GM23338 (cell line): ENCODE measurements around the gene LRRFIP1. TPM values are rescaled to one million over a fixed set of nuclear protein-coding genes. Genes with fewer than 3 reads are reported as not detected.

Source experiments
- ATAC-seq: fragments of 200-7000 bp; cut with Tn5 transposase; 3 replicates; pipeline ENCODE4 v1.9.1; 2020
- DNase-seq: peaks from one replicate; pipeline ENCODE4 v3.0.0-alpha.2; 2015; ENCODE audit warnings: low spot score
- H2AFZ ChIP-seq: fragments of 200-600 bp; sonication (generic); 2 replicates; pipeline ENCODE4 v1.8.0; 2016; ENCODE audit warnings: antibody characterized with exemption, mild to moderate bottlenecking, moderate library complexity
- H3F3A ChIP-seq: fragments of 200-600 bp; sonication (generic); replicated peaks from 2 replicates; pipeline ENCODE4 v1.8.0; 2017; ENCODE audit warnings: antibody characterized with exemption, mixed run types, low read depth
- H3K27ac ChIP-seq: fragments of 200-600 bp; sonication (generic); 2 replicates; pipeline ENCODE4 v1.6.1; 2016; ENCODE audit warnings: low read depth
- H3K27me3 ChIP-seq: fragments of 200-600 bp; sonication (generic); 2 replicates; pipeline ENCODE4 v1.8.0; 2016; ENCODE audit warnings: mild to moderate bottlenecking, mixed run types, moderate library complexity; ENCODE audit not compliant: insufficient read depth
- H3K36me3 ChIP-seq: fragments of 200-600 bp; sonication (generic); 2 replicates; pipeline ENCODE4 v1.8.0; 2016; ENCODE audit warnings: mild to moderate bottlenecking; ENCODE audit not compliant: insufficient read depth
- H3K4me1 ChIP-seq: fragments of 200-600 bp; sonication (generic); 2 replicates; pipeline ENCODE4 v1.8.0; 2016; ENCODE audit warnings: mild to moderate bottlenecking, moderate library complexity; ENCODE audit not compliant: insufficient read depth
- H3K4me2 ChIP-seq: fragments of 200-600 bp; sonication (generic); 2 replicates; pipeline ENCODE4 v1.7.1; 2017; ENCODE audit warnings: mixed run types
- H3K4me3 ChIP-seq: fragments of 200-600 bp; sonication (generic); 2 replicates; pipeline ENCODE4 v1.6.1; 2016; ENCODE audit warnings: mixed run types
- H3K79me2 ChIP-seq: fragments of 200-600 bp; sonication (generic); replicated peaks from 2 replicates; pipeline ENCODE4 v1.8.0; 2017; ENCODE audit warnings: mild to moderate bottlenecking; ENCODE audit not compliant: insufficient read depth
- H3K9me2 ChIP-seq: fragments of 200-600 bp; sonication (generic); 2 replicates; pipeline ENCODE4 v1.8.0; 2017; ENCODE audit not compliant: insufficient read depth
- H4K20me1 ChIP-seq: fragments of 200-600 bp; sonication (generic); replicated peaks from 2 replicates; pipeline ENCODE4 v1.8.0; 2017; ENCODE audit warnings: mild to moderate bottlenecking; ENCODE audit not compliant: insufficient read depth
- H3K27ac Mint-ChIP-seq: 2 replicates; pipeline ENCODE4 v1.8.0; 2020; ENCODE audit warnings: inconsistent platforms, mild to moderate bottlenecking, moderate library complexity, mixed read lengths
- H3K27me3 Mint-ChIP-seq: 3 replicates; pipeline ENCODE4 v1.8.0; 2022; ENCODE audit warnings: low read depth, mild to moderate bottlenecking, moderate library complexity, mixed read lengths, inconsistent platforms; ENCODE audit not compliant: insufficient read depth, poor library complexity
- H3K36me3 Mint-ChIP-seq: 3 replicates; pipeline ENCODE4 v1.8.0; 2021; ENCODE audit warnings: low read depth, mild to moderate bottlenecking, inconsistent platforms, moderate library complexity, mixed read lengths
- H3K4me1 Mint-ChIP-seq: 3 replicates; pipeline ENCODE4 v1.8.0; 2020; ENCODE audit warnings: mild to moderate bottlenecking, inconsistent platforms, mixed read lengths
- H3K4me3 Mint-ChIP-seq: 3 replicates; pipeline ENCODE4 v1.8.0; 2021; ENCODE audit warnings: moderate library complexity, mild to moderate bottlenecking, inconsistent platforms, mixed read lengths
- H3K9me3 Mint-ChIP-seq: 3 replicates; pipeline ENCODE4 v1.8.0; 2020; ENCODE audit warnings: moderate library complexity, mild to moderate bottlenecking, inconsistent platforms, mixed read lengths
- CTCF ChIP-seq, 2 experiments: fragments of 200-600 bp in 1 of 2; sonication (generic) in 1 of 2; conservative IDR thresholded peaks; 2 replicates each; pipeline versions ENCODE4 v1.5.1 to v1.6.1; 2016 to 2017; ENCODE audit warnings: antibody characterized with exemption in 2 of 2, low read depth in 2 of 2, mild to moderate bottlenecking in 2 of 2, moderate library complexity in 1 of 2
- EZH2 ChIP-seq: fragments of 200-600 bp; sonication (generic); IDR thresholded peaks from one replicate; pipeline ENCODE4 v1.8.0; 2017; ENCODE audit warnings: antibody characterized with exemption, mild to moderate bottlenecking, low read depth; ENCODE audit not compliant: unreplicated experiment
- JUNB ChIP-seq: IDR thresholded peaks from one replicate; pipeline ENCODE4 v1.6.1; 2016; ENCODE audit warnings: antibody characterized with exemption; ENCODE audit not compliant: unreplicated experiment
- POLR2AphosphoS5 ChIP-seq: IDR thresholded peaks from 2 replicates; pipeline ENCODE4 v1.6.1; 2016; ENCODE audit warnings: antibody characterized with exemption, low read depth
- REST ChIP-seq: IDR thresholded peaks from one replicate; pipeline ENCODE4 v1.6.1; 2018; ENCODE audit warnings: antibody characterized with exemption; ENCODE audit not compliant: unreplicated experiment
- ZNF114 ChIP-seq: fragments of 250-450 bp; sonication (Bioruptor Pico); IDR thresholded peaks from 2 replicates; pipeline ENCODE4 v1.5.0; 2020; ENCODE audit warnings: mild to moderate bottlenecking, moderate library complexity
- polyA plus RNA-seq: library from polyadenylated mRNA; unstranded; fragments of >200 nt; fragmentation: Nextera tagmentation; extraction: Ambion mirVana; gene quantifications from 2 replicates; pipeline ENCODE4 v1.2.1, GENCODE V29; 2016
- total RNA-seq: library from RNA; depleted of rRNA; stranded (reverse); fragments of >200 nt; shearing (Covaris generic); gene quantifications from 2 replicates; pipeline ENCODE4 v1.2.3, GENCODE V29; 2014
- TF ChIP-seq, protein P1 (sequence below): IDR thresholded peaks from 2 replicates; pipeline ENCODE4 v1.6.1; 2016; ENCODE audit warnings: antibody characterized with exemption

Gene LRRFIP1
- total and polyA plus RNA-seq, 2 experiments from 2014 or later: 59.6 to 178 TPM

GRCh38 chr2:237652181-237652580 lies 24.8 kb downstream of the LRRFIP1 start:
- DNase-seq (no peak), ATAC-seq (no peak)
- H3K4me2 ChIP-seq: no peak overlapping the region
- Mint-ChIP-seq H3K9me3 (peaks cover 8% of the 10 kb centered on the region; the same call in 2 of the 3 replicates), H3K27ac (no peak overlapping the region), H3K4me3 (no peak overlapping the region), H3K36me3 (peaks cover 30% of the 10 kb centered on the region), H3K4me1 (no peaks in the 10 kb centered on the region; the same call in 2 of the 3 replicates), H3K27me3 (peaks cover 3% of the 10 kb centered on the region)
- H2AFZ ChIP-seq: no peak overlapping the region
- 0 out of 2 replicates have a peak, but pooled peaks cover 3% of the 10 kb centered on the region for H3K36me3 ChIP-seq
- no peaks in the 10 kb centered on the region for H3K9me2 ChIP-seq
- H3K79me2 ChIP-seq: peaks cover 4% of the 10 kb centered on the region; the same call in 1 of the 2 replicates
- no peaks in the 10 kb centered on the region for H3K4me1 ChIP-seq
- no peak for TF ChIP-seq JUNB
- TF ChIP-seq POLR2AphosphoS5: no peak
- no peak for TF ChIP-seq ZNF114
- no peak; a peak in 1 of 4 replicates for TF ChIP-seq CTCF (conservative IDR thresholded peaks at IDR 0.05; ENCODE audit: low read depth in 2 of 2)
- TF ChIP-seq, protein P1, sequence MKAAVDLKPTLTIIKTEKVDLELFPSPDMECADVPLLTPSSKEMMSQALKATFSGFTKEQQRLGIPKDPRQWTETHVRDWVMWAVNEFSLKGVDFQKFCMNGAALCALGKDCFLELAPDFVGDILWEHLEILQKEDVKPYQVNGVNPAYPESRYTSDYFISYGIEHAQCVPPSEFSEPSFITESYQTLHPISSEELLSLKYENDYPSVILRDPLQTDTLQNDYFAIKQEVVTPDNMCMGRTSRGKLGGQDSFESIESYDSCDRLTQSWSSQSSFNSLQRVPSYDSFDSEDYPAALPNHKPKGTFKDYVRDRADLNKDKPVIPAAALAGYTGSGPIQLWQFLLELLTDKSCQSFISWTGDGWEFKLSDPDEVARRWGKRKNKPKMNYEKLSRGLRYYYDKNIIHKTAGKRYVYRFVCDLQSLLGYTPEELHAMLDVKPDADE: no peak
- TF ChIP-seq EZH2: no peak
- no peaks in the 10 kb centered on the region for H4K20me1 ChIP-seq
- H3K27me3 ChIP-seq: no peaks in the 10 kb centered on the region
- no peaks in the 10 kb centered on the region for H3F3A ChIP-seq
- no peak overlapping the region for H3K4me3 ChIP-seq
- no peak overlapping the region for H3K27ac ChIP-seq

- Histone ChIP-seq H3K79me2 (peaks cover 3% of the 10 kb centered on the region; the same call in 1 of the 2 replicates), H3K4me3 (no peak overlapping the region), H3K27ac (no peak overlapping the region), H3K9me2 (no peaks in the 10 kb centered on the region), H4K20me1 (no peaks in the 10 kb centered on the region), H3K4me2 (no peak overlapping the region), H2AFZ (no peak overlapping the region), H3F3A (no peaks in the 10 kb centered on the region), H3K27me3 (no peaks in the 10 kb centered on the region), H3K4me1 (no peaks in the 10 kb centered on the region), H3K36me3 (0 out of 2 replicates have a peak, but pooled peaks cover 3% of the 10 kb centered on the region)
- H3K27ac Mint-ChIP-seq: no peak overlapping the region
- DNase-seq: no peak
- no peak overlapping the region for H3K4me3 Mint-ChIP-seq
- no peak for ATAC-seq
- H3K27me3 Mint-ChIP-seq: peaks cover 3% of the 10 kb centered on the region
- H3K4me1 Mint-ChIP-seq: no peaks in the 10 kb centered on the region; the same call in 2 of the 3 replicates
- H3K36me3 Mint-ChIP-seq: peaks cover 33% of the 10 kb centered on the region
- H3K9me3 Mint-ChIP-seq: peaks cover 8% of the 10 kb centered on the region; the same call in 2 of the 3 replicates
- TF ChIP-seq CTCF (conservative IDR thresholded peaks at IDR 0.05; ENCODE audit: low read depth in 2 of 2) (no peak), REST (no peak), EZH2 (no peak)
Measured at GRCh38 chr2:237652854-237653253, 25.5 kb downstream of the LRRFIP1 start.
